DND-41 (cell line): Measurements from ENCODE around the gene CAV2.
"Not testable (repeated sequence)": the region's sequence is repeated elsewhere in the genome, so short reads cannot be mapped to it uniquely, and the experiment has no call there.

Experiments
- ATAC-seq: fragments of 200-7000 bp; cut with Tn5 transposase; 3 replicates; pipeline ENCODE4 v1.9.1; 2021; ENCODE audit warnings: low read depth; ENCODE audit not compliant: insufficient read depth
- DNase-seq: peaks from one replicate; pipeline ENCODE4 v3.0.0-alpha.2; 2020
- H2AFZ ChIP-seq: 2 replicates; pipeline ENCODE4 v1.6.0; 2012; ENCODE audit warnings: low read depth, low read length
- H3K27ac ChIP-seq: 2 replicates; pipeline ENCODE4 v1.5.1; 2012; ENCODE audit warnings: low read length, inconsistent platforms
- H3K27me3 ChIP-seq: fragments of 200-600 bp; sonication (generic); 2 replicates; pipeline ENCODE4 v1.6.0; 2012; ENCODE audit warnings: low read length, mild to moderate bottlenecking, inconsistent platforms; ENCODE audit not compliant: insufficient read depth, poor library complexity
- H3K36me3 ChIP-seq: 2 replicates; pipeline ENCODE4 v1.5.1; 2012; ENCODE audit warnings: low read length, inconsistent platforms; ENCODE audit not compliant: insufficient read depth
- H3K4me1 ChIP-seq: 2 replicates; pipeline ENCODE4 v1.5.1; 2012; ENCODE audit warnings: mild to moderate bottlenecking, low read length; ENCODE audit not compliant: insufficient read depth
- H3K4me2 ChIP-seq: 2 replicates; pipeline ENCODE4 v1.6.0; 2012; ENCODE audit warnings: mild to moderate bottlenecking, moderate library complexity, low read length, inconsistent platforms; ENCODE audit not compliant: insufficient read depth
- H3K4me3 ChIP-seq, 2 experiments: fragments of 200-600 bp in 1 of 2; shearing (Covaris generic) in 1 of 2; 2 replicates each; pipeline ENCODE4 v1.5.1; 2012 to 2016; ENCODE audit warnings: inconsistent platforms in 2 of 2, low read length in 2 of 2, mild to moderate bottlenecking in 2 of 2, low read depth in 1 of 2, moderate library complexity in 1 of 2
- H3K79me2 ChIP-seq: 2 replicates; pipeline ENCODE4 v1.6.0; 2012; ENCODE audit warnings: low read length, inconsistent platforms; ENCODE audit not compliant: insufficient read depth
- H3K9ac ChIP-seq: 2 replicates; pipeline ENCODE4 v1.6.0; 2012; ENCODE audit warnings: low read depth, mild to moderate bottlenecking, inconsistent platforms, low read length, moderate library complexity
- H3K9me3 ChIP-seq: 2 replicates; pipeline ENCODE4 v1.5.1; 2012; ENCODE audit warnings: low read length, moderate library complexity, mild to moderate bottlenecking, inconsistent platforms; ENCODE audit not compliant: insufficient read depth, severe bottlenecking
- H4K20me1 ChIP-seq: 2 replicates; pipeline ENCODE4 v1.6.0; 2012; ENCODE audit warnings: low read length; ENCODE audit not compliant: insufficient read depth
- CTCF ChIP-seq: IDR thresholded peaks from 2 replicates; pipeline ENCODE4 v1.5.1; 2012; ENCODE audit warnings: borderline replicate concordance, low read length, moderate library complexity, mild to moderate bottlenecking; ENCODE audit not compliant: poor library complexity, severe bottlenecking; ENCODE audit errors: extremely low read depth
- EZH2 ChIP-seq: IDR thresholded peaks from 3 replicates; pipeline ENCODE4 v1.6.1; 2012; ENCODE audit warnings: borderline replicate concordance, low read depth, mild to moderate bottlenecking, moderate library complexity, low read length, inconsistent platforms; ENCODE audit not compliant: severe bottlenecking

The CAV2 gene

GRCh38 chr7:116477625-116478024 lies 21.9 kb upstream of the CAV2 start:
- no peaks in the 10 kb centered on the region for H4K20me1 ChIP-seq
- no peak for DNase-seq
- ATAC-seq: no peak
- H3K79me2 ChIP-seq: no peaks in the 10 kb centered on the region
- no peaks in the 10 kb centered on the region for H3K9me3 ChIP-seq
- H3K4me2 ChIP-seq: no peak overlapping the region
- H3K27me3 ChIP-seq: peaks cover 6% of the 10 kb centered on the region
- no peak overlapping the region for H3K4me3 ChIP-seq
- no peak overlapping the region for H2AFZ ChIP-seq
- no peaks in the 10 kb centered on the region for H3K4me1 ChIP-seq
- TF ChIP-seq CTCF (no peak), EZH2 (no peak)
- no peaks in the 10 kb centered on the region for H3K36me3 ChIP-seq
- H3K9ac ChIP-seq: no peak overlapping the region
- H3K27ac ChIP-seq: no peak overlapping the region

- peaks cover 13% of the 10 kb centered on the region for H3K27me3 ChIP-seq
- no peak for ATAC-seq
- TF ChIP-seq CTCF: no peak
- TF ChIP-seq EZH2: no peak
- H3K9ac ChIP-seq: no peak overlapping the region
- no peak overlapping the region for H3K4me2 ChIP-seq
- no peaks in the 10 kb centered on the region for H4K20me1 ChIP-seq
- no peak overlapping the region for H2AFZ ChIP-seq
- H3K27ac ChIP-seq: no peak overlapping the region
- DNase-seq: no peak
- no peaks in the 10 kb centered on the region for H3K36me3 ChIP-seq
- H3K4me3 ChIP-seq: no peak overlapping the region
- no peaks in the 10 kb centered on the region for H3K4me1 ChIP-seq
- H3K79me2 ChIP-seq: no peaks in the 10 kb centered on the region
- no peaks in the 10 kb centered on the region for H3K9me3 ChIP-seq
Measured at GRCh38 chr7:116478834-116479233, 20.7 kb upstream of the CAV2 start.

GRCh38 chr7:116483271-116483942 lies 16.1 kb upstream of the CAV2 start:
- H4K20me1 ChIP-seq: no peaks in the 10 kb centered on the region
- no peak for ATAC-seq
- peaks cover 13% of the 10 kb centered on the region for H3K27me3 ChIP-seq
- H3K9ac ChIP-seq: no peak overlapping the region
- no peak for TF ChIP-seq EZH2
- no peak for TF ChIP-seq CTCF
- no peak overlapping the region for H2AFZ ChIP-seq
- H3K27ac ChIP-seq: no peak overlapping the region
- no peaks in the 10 kb centered on the region for H3K79me2 ChIP-seq
- H3K36me3 ChIP-seq: no peaks in the 10 kb centered on the region
- H3K4me3 ChIP-seq: no peak overlapping the region
- no peak overlapping the region for H3K4me2 ChIP-seq
- no peaks in the 10 kb centered on the region for H3K4me1 ChIP-seq
- no peaks in the 10 kb centered on the region for H3K9me3 ChIP-seq
- no peak for DNase-seq

GRCh38 chr7:116484389-116484788 lies 15.1 kb upstream of the CAV2 start:
- not testable (repeated sequence) for H4K20me1 ChIP-seq, H3K4me2 ChIP-seq, H3K9me3 ChIP-seq, H3K4me3 ChIP-seq, DNase-seq, ATAC-seq, H3K4me1 ChIP-seq, H3K9ac ChIP-seq, H3K27ac ChIP-seq, H3K36me3 ChIP-seq, H2AFZ ChIP-seq, H3K79me2 ChIP-seq
- peaks cover 13% of the 10 kb centered on the region for H3K27me3 ChIP-seq
